Umbilical cord (tissue), 2 donors: ENCODE results near the gene L1CAM. TPM values are rescaled to one million over a fixed set of nuclear protein-coding genes. Genes with fewer than 3 reads are reported as not detected.

ENCODE experiments used
- DNase-seq: peaks from one replicate; pipeline ENCODE4 v3.0.0-alpha.2; 2015; ENCODE audit warnings: low spot score
- total RNA-seq: library from RNA; depleted of rRNA; stranded (reverse); fragments of >200 nt; gene quantifications from one replicate; pipeline ENCODE4 v1.2.3, GENCODE V29; 2014; ENCODE audit warnings: low replicate concordance; ENCODE audit not compliant: insufficient read depth

Gene L1CAM
- total RNA-seq, 1 donor from 2014 or later = 18.8 TPM

DNA sequence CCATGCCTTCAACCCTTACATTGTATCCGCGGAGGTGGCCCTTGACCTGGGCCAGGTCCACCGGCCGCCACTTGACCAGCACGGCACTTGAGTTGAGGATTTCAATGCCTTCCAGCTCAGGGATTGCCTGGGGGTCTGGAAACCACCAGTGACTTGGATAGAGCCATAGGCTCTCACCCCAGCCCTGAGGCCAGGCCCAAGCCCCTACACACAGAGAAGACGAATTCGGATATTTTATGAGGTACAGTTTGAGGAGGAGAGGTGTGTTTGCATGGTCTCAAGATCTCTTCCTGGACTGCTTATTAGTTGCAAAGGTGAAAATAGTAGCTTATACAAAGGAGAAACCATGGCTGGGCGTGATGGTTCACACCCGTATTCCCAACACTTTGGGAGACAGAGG is 20.3 kb downstream of the L1CAM start:
- no peak for DNase-seq

DNA sequence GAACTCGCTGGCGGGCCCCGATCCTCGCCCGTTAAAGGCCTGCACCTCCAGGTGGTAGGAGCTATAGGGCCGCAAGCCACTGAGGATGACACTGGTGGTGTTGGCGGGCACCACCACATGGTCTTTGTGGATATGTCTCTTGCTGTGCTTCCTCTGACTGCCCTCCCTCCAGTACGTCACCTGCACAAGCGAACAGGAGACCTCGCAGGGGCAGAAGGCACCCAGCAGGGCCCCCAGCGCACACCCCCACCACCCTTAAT is 20.7 kb downstream of the L1CAM start:
- no peak for DNase-seq

DNA sequence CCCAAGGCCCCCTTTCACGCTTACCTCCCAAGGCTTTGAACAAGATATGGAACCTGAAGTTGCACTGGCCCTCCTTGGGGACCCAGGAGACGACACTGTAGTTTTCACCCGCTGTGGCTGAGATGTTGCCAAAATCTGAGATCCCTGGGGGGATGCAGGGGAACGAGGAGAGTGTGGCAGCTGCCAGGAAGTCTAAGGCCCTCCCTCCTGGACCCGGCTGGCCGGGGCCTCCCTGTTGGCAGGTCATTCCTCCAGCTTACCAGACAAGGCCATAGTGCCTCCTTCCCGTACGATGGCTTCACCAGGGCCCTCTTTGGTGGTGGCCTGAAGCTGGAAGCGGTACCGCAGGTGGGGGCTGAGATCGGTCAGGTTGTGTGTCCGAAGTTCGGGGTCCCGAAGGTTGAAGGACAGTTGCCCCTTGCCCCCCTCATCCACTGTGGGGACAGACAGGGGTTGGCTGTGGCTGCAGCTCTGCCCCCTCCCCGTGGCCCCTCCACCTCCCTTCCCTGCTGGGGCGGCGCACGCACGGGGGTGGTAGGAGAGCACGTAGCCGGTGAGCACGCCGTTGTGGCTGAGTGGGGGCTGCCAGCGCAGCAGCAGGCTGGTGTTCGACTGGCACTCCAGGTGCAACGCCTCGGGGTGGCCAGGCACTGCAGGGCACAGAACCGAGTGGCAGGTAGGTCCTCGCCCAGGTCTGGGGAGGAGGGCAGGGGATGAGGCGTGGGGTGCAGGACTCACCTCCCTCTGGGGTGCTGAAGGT is 21.2 kb downstream of the L1CAM start:
- no peak for DNase-seq

DNA sequence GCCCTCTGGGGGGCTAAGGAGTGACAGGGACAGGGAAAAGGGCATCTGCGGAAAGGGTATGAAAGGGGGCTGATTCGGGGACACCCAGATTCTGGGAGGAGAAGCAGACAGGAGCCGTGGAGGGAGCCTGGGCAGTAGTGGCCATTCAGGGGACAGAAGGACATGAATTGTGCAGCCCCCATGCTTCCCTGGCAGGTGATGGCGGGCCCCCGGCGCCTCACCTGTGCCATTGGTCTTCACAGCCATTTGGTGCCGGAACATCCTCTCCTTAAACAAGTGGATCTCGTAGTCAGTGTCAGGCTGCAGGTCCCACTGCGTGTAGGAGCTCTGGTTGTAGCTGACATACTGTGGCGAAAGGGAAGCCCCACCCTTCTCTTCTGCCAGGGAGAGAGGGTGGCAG is 21.9 kb downstream of the L1CAM start:
- no peak for DNase-seq

DNA sequence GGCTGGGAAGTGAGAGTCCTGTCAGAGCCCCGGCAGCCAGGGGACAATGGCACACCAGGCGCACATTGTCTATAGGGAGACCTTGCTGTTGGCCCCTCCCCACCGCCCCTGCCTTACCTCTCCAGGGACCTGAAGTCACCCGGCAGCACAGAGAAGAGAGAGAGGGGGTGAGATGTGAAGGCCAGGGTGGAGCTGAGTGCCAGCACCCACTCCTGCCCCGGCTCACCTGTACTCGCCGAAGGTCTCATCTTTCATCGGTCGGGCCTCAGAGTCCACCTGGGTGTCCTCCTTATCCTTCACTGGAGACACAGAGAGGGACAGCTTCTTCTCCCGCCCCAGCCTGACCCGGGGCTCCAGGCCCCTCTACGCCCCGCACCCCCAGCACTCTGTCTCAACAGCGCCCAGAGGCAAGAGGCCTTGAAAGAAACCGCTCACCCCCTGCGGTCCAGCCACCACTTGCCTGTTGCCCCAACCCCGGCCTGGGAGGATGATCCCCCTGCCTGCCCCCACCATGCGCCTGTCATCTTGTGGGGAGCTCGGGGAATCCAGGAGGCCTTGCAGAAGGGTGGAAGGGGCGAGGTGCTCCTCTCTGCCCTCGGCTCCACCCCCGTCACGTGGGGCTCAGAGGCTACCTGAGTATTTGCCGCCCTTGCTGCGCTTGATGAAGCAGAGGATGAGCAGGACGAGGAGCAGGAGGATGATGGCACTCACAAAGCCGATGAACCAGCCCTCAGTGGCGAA is 22.6 kb downstream of the L1CAM start:
- DNase-seq = no peak

DNA sequence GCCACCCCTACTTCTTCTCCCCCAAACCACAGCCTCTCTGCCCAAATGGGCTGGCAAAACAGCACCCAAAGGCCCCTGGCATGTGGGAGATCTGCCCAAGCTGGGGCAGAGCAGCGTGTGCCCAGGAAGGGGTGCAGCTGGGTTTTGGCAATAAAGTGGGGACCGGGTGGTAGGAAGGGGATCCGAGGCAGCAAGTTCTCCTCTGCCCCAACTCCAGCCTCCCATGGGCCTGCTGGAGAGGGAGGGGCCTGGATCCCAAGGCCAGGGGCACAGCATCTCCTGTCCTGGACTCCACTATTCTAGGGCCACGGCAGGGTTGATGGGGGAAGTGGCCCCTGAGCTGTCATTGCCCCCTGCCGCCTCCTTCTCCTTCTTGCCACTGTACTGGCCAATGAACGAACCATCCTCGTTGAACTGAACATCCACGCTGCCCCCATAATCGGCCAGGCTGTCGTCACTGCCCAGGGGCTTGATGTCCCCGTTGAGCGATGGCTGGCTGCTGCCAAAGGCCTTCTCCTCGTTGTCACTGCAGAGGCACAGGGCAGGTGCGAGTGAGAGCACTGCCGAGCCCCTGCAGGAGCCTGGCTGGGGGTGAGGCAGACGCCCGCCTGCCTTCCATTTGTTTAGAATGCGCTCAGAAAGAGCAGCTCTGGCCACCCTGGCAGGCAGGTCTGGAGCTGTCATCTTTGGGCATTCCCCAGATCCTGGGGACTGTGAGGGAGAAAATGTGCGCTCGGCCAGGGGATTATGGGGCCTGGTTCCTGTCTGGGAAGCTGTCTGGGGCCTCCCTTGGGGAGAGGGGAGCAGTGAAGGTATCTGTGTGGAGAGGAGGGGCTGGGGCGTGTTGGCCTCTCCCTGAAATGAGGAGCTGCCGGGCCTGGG is 23.4 kb downstream of the L1CAM start:
- DNase-seq = peak; percentile 31

DNA sequence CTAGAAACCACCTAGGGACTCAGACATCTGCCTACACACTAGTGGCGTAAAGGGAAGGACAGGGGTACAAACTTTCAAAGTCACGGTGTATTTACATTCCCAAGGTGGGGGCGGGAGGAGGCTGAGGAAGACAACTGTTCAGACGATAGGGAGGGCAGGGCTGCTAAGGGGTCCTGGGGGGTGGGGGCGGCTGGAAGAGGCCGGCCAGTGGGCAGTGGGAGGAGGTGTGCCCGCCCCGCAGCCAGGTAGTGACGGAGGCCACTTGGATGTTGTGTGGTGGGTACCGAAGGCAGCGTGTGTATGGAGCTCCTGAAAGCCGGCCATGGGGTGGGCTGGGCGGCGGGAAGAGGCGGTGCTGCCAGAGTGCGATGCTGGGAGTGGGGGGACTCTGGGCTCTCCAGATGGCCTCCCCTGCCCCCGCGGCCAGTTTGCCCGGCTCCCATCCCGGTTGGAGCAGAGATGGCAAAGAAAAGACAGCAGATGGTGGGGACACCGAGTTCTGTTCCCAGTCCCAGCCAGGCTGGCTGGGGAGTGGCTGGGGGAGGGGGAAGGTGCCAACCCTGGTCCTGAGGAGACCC is 24.2 kb downstream of the L1CAM start:
- no peak for DNase-seq

DNA sequence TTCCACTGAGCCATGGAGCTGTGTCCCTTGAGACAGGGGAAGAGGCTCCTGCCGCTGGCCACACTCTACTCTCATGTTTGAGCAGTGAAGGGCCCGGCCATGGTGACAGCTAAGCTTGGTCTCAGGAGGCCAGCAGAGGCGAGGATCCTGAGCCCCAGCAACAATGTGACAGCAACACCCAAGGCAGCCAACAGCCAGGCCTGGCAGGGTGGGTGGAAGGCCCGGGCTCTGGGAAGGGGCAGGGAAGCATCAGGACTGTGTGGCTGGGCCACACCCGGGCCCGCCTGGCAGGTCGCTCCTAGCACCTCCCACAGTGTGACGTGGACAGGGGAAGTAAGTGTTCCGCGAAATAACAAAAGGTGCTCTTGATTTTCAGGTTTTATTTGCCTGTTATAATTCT is 24.8 kb downstream of the L1CAM start:
- DNase-seq = no peak

DNA sequence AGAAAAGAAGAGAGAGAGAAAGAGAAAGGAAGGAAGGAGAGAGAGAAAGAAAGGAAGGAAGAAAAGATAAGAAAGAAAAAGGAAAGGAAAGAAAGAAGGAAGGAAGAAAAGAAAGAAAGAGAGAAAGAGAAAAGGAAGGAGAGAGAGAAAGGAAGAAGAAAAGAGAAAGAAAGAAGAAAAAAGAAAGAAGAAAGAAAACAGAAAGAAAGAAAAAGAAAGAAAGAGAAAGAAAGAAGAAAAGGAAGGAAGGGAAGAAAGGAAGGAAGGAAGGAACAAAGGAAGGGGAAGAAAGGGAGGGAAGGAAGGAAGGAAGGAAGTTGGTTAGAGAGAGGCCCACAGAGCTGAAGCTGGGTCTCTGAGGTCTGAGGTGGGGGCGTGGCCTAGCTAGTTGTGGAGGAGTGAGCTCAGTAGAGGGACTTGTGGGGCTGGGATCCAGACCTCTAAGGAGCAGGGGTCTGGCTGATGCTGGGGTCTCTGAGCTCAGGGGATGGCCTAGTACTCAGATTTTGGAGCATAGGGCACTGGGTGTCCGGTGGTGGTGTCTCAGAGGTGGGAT is 28.5 kb downstream of the L1CAM start:
- no peak for DNase-seq

DNA sequence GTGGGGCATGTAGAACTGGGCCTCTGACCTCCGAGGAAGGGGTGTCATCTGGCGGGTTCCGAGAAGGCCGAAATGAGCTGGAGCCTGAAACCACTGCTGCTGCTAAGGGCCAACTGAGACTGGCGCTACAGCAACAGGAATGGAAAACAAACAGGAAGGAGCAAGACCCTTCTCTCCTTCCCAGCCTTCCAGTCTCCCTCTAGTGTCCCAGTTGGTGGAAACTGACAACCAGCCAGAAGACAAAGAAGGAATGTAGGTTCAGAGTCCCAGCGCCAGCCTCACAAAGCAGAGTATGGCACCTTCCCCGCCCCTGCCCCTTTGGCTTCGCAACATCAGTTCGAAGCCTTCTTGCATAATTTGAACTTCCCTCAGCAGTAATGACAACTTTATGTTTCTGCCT is 31.3 kb downstream of the L1CAM start:
- DNase-seq = no peak

DNA sequence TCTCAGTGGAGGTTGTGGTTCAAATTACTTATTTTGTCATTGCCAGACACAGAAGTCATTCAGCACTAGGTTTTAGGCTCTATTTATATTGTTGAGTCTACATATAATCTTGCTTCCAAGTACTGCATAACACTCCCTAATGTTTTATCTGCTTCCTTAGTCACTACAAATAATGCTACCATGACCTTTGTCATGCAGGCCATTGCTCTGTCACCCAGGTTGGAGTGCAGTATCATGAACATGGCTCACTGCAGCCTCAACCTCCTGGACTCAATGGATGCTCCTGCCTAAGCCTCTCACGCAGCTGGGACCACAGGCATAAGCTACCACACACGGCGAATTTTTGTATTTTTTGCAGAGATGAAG is 32.1 kb downstream of the L1CAM start:
- no peak for DNase-seq

DNA sequence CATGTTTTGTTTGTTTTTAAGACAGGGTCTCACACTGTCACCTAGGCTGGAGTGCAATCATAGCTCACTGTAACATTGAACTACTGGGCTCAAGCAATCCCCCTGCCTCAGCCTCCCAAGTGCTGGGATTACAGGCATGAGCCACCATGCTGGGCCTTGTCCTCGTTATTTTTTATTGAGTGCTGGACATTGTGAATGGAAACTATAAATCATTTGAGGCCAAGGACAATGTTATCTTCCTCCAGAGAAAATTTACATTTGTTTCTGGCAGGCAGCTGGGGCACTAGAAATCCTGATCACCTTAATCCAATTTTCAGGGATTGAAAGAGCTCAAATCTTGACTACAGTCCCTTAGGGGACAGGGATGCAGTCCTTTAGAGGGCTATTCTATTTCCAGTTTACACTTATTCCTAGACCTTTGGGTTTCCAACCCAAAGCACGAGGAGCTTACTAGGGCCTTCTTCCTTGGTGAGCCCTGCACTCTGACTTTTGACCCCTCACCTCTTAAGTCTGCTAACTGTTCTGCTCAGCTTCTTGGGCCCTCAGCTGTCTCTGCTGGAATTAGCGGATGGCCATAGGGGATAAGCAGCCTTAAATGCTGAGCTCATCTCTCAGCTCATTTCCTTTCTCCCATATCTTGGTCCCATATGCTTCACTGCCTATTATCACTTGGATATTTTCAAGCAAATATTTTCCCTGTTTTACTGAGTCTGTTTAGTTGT is 32.6 kb downstream of the L1CAM start:
- no peak for DNase-seq

DNA sequence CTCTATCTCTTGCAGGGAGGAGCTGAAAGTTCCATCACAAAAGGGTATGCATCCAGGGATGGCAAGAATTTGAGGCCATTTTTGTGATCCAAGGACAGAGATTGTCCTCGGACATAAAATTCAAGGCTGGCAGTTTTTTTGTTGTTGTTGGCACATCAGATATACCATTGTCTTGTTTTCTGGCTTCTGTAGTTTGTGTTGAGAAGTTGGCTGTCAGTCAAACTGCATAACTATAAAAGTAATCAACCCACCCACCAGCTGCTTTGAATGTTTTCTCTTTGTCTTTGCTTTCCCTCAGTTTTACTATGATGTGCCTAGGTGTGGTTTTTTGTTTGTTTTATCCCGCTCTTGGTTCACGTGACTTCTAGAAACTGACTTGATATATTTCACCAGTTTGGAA is 34.0 kb downstream of the L1CAM start:
- no peak for DNase-seq

DNA sequence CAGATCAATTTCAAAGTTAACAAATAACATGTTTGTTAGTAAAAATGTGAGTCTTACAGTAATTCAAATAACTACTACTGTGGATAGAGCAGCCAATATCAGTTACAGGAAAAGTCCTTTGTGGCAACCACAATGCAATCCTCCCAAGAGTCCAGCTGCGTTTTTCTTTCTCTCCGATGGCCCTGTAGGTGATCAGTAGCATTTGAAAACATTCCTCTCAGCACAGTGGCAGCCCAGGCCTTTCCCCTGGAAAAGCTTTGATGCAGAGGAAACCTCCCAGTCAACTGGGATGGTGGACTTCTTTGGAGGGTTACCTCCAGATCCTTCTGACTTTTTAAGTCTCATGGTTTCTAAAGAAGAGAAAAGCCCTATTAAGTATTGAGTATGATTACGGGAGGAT is 37.6 kb downstream of the L1CAM start:
- no peak for DNase-seq

DNA sequence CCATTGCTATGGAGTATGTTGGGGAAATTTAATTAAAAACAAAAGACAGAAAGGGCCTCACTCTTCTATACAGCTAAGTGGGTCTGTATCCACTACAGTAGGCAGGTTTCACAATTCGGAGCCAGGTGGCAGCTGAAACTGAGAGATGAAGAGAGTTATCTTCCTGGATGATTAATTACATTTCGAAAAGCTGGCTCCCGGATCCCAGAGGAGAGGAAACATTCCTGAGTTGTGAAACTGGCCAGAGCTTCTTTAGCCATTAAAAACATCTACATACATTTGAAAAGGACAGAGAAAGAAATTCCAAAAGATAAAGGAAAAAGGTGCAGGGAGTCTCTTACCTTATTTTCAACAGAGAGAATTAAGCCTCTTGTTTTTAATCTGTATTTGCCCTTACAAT is 40.1 kb downstream of the L1CAM start:
- DNase-seq = no peak

DNA sequence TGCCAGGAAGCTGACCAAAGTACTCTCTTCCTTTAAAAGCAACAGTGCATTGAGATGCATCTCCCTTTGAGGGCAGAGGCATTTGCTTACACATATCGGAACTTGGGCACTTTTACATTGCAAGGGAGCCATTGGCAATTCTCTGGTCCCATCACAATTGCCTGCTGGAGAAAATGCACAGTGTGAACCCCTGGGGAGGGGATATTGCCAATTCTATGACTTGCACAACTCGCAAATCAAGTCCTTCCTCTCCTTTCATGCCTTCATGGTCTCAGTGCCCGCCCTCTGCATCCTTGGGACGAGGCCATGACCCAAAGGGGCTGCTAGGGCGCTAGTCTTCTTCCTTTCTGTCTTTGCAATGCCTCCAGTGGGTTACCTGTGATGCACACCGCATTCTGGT is 40.8 kb downstream of the L1CAM start:
- no peak for DNase-seq

DNA sequence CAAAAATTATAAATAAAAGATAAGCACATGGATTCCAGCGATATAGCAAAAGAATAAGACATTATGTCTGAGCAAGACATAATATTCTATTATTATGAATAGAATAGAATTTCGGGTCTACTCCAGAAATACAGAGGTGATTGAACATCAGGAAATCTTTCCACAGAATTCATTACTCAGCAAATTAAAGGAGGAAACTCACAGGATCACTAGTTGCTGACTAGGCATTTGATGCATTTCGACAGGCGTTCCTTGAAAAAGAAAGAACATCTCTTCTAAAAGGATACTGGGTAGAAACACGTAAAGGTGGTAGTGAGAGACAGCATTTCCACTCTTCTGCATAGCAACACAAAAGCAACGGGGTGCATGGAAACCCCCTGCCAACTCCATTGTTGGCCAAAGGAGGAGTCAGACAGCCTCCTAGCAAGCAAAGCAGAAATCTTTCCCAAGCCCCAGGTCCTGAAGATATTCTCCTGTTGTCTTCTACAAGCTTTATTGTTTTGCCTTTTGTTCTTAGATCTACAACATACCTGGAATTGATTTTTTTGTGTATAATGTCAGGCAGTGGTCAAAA is 41.4 kb downstream of the L1CAM start:
- DNase-seq = no peak

DNA sequence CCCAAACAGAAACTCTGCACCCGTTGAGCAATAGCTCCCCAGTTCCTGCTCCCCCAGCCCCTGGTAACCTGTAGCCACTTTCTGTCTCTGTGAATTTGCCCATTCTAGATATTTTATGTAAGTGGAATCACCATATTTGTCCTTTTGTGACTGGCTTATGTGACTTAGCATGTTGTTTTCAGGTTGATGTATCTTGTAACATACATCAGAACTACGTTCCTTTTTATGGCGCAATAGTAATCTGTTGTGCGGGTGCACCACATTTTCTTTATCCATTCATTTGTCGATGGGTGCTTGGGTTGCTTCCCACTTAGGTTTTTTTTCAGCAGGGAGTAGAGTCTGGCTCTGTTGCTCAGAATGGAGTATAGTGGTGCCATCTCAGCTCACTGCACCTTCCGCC is 49.1 kb downstream of the L1CAM start:
- DNase-seq = no peak

DNA sequence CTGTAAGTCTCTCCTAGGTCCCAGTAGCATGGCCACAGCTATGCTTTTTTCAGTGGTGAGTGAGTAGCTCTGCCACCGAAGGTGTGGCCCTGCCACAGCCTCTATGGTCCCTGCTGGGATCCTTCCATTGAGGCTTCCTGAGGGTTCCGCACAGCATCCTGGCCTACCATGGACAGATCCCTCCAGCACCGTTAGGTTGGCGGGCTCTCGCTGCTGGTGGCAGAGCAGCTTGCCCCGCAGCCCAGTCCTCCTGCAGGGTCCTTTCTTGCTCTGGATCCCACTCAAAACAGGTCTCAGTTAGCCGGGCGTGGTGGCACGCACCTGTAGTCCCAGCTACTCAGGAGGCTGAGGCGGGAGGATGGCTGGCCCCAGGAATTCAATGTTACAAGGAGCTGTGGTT is 53.2 kb downstream of the L1CAM start:
- DNase-seq = no peak

DNA sequence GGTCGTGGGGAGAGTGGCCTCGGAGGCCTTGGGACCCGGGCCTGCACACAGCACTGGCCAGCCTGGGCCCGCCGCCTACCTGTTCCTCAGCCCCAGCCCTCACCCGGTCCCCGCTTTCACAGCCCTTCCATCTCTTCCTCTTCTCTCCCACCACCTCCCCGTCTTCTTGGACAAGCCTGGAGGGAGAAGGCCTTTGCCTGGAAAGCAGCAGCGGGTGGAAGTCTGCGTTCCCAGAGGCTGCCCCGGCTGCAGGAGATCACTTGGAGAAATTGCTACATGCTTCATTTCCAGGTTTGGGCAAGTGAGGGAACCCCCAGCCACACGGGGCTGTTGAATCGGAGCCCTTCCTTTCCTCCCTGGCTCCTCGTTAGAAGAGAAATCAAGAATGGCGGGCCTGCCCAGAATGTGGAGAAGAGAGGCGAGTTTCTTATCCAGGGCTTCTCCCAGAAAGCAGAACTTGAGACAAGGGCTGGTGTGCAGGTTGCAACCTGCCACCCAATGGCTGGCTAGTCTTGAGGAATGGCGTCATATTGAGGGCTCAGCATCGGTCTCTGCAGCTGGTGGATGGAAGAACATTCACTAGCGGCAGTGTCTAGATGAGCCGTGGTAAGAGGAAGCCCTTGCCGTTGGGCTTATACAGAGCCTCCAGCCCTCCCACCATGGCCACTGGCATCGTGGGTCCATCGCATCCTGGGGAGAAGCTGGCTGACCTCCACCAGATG is 54.4 kb downstream of the L1CAM start:
- DNase-seq = no peak
